ENCODE measurements around the gene AHNAK.
A peak's percentile ranks its signal among the peaks of the same experiment; 100 is the strongest.
"Not testable (repeated sequence)": the region's sequence is repeated elsewhere in the genome, so short reads cannot be mapped to it uniquely, and the experiment has no call there.

AHNAK gene

GRCh38 chr11:62572431-62572830 lies 25.8 kb upstream of the AHNAK start:
- DNase-seq (ENCODE audit: low read depth in 4 of 4, low spot score in 1 of 4): no peak

- DNase-seq (ENCODE audit: low read depth in 4 of 4, low spot score in 1 of 4): not testable (repeated sequence)
Observed at GRCh38 chr11:62571493-62571892, 24.9 kb upstream of the AHNAK start.

GRCh38 chr11:62570903-62571302 lies 24.3 kb upstream of the AHNAK start:
- DNase-seq (ENCODE audit: low read depth in 4 of 4, low spot score in 1 of 4): not testable (repeated sequence)

GRCh38 chr11:62569611-62570010 lies 23.0 kb upstream of the AHNAK start:
- no peak for DNase-seq (ENCODE audit: low read depth in 4 of 4, low spot score in 1 of 4)

DNA sequence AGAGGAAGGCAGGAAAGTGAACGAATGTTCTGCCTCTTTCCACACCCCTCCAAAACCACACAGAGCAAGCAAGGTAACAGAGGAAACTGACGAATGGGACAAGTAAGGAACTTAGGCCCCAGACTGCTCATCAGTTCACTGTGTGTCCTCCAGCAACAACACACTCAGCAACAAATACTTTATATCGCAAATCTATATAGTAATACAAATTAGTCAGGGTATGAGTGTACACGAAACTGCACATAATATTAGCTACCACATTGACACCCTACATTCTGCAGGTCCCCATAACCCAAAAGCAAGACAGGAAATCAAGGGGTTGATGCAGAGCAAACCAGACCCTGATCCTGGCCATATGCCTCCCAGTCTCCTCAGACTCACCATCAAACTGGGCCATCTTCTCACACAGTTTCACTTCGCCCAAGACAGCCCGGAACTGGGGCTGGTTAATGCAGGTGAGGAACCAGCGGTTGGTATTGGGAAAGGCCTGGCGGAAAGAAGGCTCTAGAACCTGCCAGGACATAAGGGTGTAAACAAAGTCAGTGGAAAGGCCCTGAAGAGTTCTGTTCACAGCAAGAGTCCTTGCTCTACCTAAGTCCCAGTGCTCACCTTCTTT lies 20.5 kb upstream of the AHNAK start:
- no peak for DNase-seq (ENCODE audit: low read depth in 4 of 4, low spot score in 1 of 4)

DNA sequence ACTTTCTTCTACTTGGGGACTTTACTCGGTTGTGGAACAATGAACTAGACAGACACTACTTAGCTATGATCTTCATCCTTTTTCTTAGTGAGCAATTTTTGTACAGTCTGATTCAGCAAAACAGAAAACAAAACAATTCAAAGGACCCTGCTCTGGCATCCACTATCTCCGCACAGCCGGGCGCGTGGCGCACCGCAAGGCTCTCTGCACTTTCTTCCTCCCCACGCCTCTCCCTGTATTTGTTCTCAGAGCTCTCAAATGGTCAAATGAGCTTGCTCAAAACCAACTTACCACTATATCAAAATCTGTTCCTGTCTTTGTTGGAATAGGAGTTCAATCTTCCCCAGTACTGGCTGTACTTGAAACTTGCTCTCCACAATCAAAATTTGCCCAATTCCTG lies 19.6 kb upstream of the AHNAK start:
- DNase-seq (ENCODE audit: low read depth in 4 of 4, low spot score in 1 of 4): no peak

DNA sequence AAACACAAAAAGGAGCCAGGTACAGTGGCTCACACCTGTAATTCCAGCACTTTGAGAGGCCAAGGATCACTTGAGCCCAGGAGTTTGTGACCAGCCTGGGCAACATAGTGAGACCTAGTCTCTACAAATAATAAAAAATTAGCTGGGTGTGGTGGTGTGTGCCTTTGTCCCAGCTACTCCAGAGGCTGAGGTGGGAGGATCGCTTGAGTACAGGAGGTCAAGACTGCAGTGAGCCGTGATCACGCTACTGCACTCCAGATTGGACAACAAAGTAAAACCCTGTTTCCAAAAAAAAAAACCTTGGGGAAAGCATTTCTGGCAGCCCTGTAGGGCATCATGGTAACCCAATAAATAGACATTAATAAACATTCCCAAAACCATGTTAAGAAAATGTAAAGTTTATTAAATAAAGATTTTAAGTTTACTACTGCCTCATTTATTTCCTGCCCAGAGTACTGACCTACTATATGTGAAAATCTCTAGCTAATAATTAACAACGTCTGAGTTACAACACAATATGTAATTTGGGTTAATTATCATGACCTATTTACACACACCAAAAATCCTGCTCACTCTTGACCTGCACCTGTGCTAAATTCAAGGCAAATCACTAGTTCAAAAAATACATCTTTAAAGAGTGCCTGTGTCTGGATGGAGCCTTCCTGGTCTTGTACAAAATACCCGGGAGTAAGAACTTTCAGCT lies 18.6 kb upstream of the AHNAK start:
- DNase-seq (ENCODE audit: low read depth in 4 of 4, low spot score in 1 of 4): no peak

DNA sequence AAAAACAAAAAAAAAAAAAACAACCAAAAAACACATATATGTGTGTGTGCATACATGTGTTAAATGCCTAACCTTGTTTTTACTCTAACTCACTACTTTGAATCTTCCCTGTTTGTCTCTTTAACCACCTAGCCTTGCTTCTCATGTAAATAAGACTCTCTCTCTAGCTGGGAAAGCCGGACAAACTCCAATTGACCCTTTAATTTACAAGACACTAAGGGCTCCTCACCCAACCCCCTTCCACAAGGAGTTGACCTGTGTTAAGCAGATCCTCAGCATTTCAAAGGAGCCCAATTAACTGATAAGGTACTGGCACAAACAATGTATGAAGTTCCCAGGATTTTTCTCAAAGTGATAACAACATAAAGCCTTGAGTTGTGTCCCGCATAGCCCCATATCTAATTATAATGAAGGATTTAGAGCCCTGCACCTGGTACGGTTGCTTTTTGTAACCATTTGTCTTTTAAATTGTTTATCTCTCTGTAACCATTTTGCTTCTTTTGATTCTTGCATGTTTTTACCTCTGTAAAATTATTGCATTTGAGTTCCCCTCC lies 15.1 kb upstream of the AHNAK start:
- not testable (repeated sequence) for DNase-seq (ENCODE audit: low read depth in 4 of 4, low spot score in 1 of 4)

DNA sequence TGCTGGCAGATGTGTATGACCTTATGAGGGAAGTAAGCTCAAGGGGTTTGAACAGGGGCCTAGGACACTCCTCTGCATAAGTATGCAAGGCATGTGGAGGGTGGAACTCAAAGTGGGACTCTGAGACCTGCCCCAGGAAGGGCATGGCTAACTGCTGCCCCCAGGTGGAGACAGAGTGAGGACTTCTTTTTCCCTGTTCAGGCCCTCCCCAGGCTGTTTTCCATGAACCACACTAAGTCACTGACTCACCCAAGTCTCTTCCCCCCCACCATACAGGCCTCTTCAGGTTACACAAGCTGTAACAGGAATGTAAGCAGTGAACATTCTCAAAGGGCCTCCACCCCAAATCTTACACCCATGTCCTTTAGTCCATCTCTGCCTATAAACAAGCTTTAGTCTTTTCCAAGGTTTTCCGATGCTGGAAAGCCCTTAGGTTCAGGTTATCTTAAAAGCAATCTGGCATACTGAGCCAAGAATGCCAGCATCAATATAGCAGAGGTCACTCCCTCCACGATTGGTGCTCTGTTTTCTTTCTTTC lies 14.0 kb upstream of the AHNAK start:
- DNase-seq (ENCODE audit: low read depth in 4 of 4, low spot score in 1 of 4): peak in 2 of 4 experiments; percentile 57 to 64

GRCh38 chr11:62559626-62560025 lies 13.0 kb upstream of the AHNAK start:
- DNase-seq (ENCODE audit: low read depth in 4 of 4, low spot score in 1 of 4): not testable (repeated sequence)

GRCh38 chr11:62559204-62559603 lies 12.6 kb upstream of the AHNAK start:
- DNase-seq (ENCODE audit: low read depth in 4 of 4, low spot score in 1 of 4): no peak

- DNase-seq (ENCODE audit: low read depth in 4 of 4, low spot score in 1 of 4): no peak
Observed at GRCh38 chr11:62558669-62559068, 12.1 kb upstream of the AHNAK start.

GRCh38 chr11:62556875-62557631 lies 10.4 kb upstream of the AHNAK start:
- peak in 1 of 4 experiments; percentile 53 for DNase-seq (ENCODE audit: low read depth in 4 of 4, low spot score in 1 of 4)

GRCh38 chr11:62556108-62556874 lies 9.7 kb upstream of the AHNAK start:
- peak in 2 of 4 experiments; percentile 54 to 74 for DNase-seq (ENCODE audit: low read depth in 4 of 4, low spot score in 1 of 4)

DNA sequence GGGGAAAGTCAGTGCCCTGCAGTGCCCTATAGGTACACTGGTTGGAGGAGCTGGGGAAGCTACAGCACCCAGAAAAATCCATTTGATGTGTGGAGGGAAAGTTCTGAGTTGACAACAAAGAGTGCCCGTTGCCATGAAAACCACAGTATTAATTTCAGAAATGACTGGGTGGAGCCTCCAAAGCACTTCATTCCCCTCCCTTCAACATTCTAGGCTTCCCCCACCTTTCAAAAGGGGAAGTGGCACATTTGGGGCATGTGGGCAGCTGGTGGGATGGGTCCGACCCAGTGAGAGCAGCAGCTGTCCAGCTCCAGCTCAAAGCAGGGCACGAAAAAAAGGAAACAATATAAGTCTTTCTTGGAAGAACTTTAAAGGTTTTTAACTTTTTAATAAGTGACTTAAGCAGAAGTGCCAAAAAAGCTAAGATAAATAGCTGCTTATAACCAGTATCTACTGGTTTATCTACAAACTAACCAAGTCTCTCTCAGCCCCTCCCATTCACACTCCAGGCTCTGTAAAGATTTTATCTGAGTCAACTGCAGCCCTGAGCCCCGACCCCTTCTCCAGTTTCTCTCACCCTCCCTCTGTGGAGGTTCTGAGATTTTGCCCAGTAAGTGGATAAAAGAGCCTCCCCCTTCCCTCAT lies 9.0 kb upstream of the AHNAK start:
- no peak for DNase-seq (ENCODE audit: low read depth in 4 of 4, low spot score in 1 of 4)

GRCh38 chr11:62554387-62555167 lies 8.0 kb upstream of the AHNAK start:
- no peak for DNase-seq (ENCODE audit: low read depth in 4 of 4, low spot score in 1 of 4)

GRCh38 chr11:62553839-62554361 lies 7.3 kb upstream of the AHNAK start:
- DNase-seq (ENCODE audit: low read depth in 4 of 4, low spot score in 1 of 4): no peak

GRCh38 chr11:62553080-62553838 lies 6.7 kb upstream of the AHNAK start:
- DNase-seq (ENCODE audit: low read depth in 4 of 4, low spot score in 1 of 4): no peak

Measured in stimulated activated CD4-positive, alpha-beta T cell treated with anti-CD3 and anti-CD28 coated beads, Interleukin-1b, Interleukin-23, amount 100 ng/mL, for 24 hours (primary cell).